Measurements from ENCODE around the gene RIN3. TPM values are rescaled to one million over a fixed set of nuclear protein-coding genes. Genes with fewer than 3 reads are reported as not detected.

RIN3 gene
- total and polyA plus RNA-seq, 2 of the 4 experiments (the other 2 are of a cell fraction), result 2.5 to 11.1 TPM

DNA sequence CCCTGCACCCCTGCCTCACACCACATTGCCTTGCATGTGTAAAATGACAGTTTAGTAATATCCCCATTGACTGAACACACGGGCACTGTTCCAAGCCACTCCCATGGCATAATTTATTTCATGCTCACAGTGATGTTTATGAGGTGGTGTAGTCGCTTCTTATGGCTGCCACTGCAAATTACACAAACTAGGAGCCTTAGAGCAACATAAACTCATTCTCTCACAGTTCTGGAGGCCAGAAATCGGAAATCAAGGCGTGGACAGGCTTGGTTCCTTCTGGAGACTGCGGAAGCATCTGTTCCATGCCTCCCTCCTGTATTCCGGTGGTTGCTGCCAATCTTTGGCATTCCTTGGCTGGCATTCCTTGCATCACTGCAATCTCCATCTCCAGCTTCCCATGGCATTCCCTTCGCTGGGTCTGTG is 97.3 kb downstream of the RIN3 start:
- CTCF ChIA-PET, result no interaction called here
- Histone ChIP-seq H4K5ac (ENCODE audit: low read depth, low read length) (no peak overlapping the region), H3K9me1 (ENCODE audit: insufficient read depth, low read length) (peaks cover 18% of the 10 kb centered on the region; the same call in 1 of the 2 replicates), H3K27ac (ENCODE audit: insufficient read depth, low read length) (no peak overlapping the region), H3K23ac (ENCODE audit: low read depth, low read length) (no peak overlapping the region), H3K4me1 (ENCODE audit: control insufficient read depth, insufficient read depth, low read length) (peaks cover 10% of the 10 kb centered on the region), H3K4me2 (ENCODE audit: low read depth, low read length) (no peak overlapping the region), H3K79me1 (ENCODE audit: low read depth in 1 of 2, low read length in 2 of 2) (peaks cover 8 to 50% of the 10 kb centered on the region in 2 experiments; a peak in 3 of 4 replicates), H3K36me3 (ENCODE audit: control insufficient read depth, insufficient read depth, low read length) (peaks cover 9% of the 10 kb centered on the region), H4K91ac (ENCODE audit: insufficient read depth, low read depth, low read length) (peak overlapping the region; percentile 37; the same call in 1 of the 2 replicates), H3K27me3 (ENCODE audit: control insufficient read depth, insufficient read depth, low read length) (no peaks in the 10 kb centered on the region), H2AK9ac (replicated peaks; ENCODE audit: low read depth, low read length, poor library complexity) (no peak overlapping the region), H3K14ac (replicated peaks; ENCODE audit: low read depth, low read length) (no peak overlapping the region; the same call in 1 of the 2 replicates), H2BK20ac (ENCODE audit: low read depth, low read length) (no peak overlapping the region), H4K8ac (ENCODE audit: low read depth in 2 of 2, low read length in 2 of 2) (no peak overlapping the region), H3K4ac (ENCODE audit: low read depth, low read length) (no peak overlapping the region; the same call in 1 of the 2 replicates), H2AK5ac (ENCODE audit: low read depth, low read length) (no peak overlapping the region), H2BK120ac (ENCODE audit: low read depth, low read length) (no peak overlapping the region), H2BK15ac (ENCODE audit: low read depth, low read length) (no peak overlapping the region), H2BK5ac (ENCODE audit: low read depth, low read length, poor library complexity, severe bottlenecking) (no peak overlapping the region), H3K56ac (ENCODE audit: extremely low read depth, insufficient read depth, low read length) (no peak overlapping the region), H3K9ac (ENCODE audit: low read depth, low read length) (no peak overlapping the region), H3K9me3 (ENCODE audit: control insufficient read depth, insufficient read depth, low read length) (peaks cover 2% of the 10 kb centered on the region; the same call in 1 of the 2 replicates), H3K18ac (ENCODE audit: low read depth, low read length) (no peak overlapping the region), H3K4me3 (ENCODE audit: insufficient read depth, low read depth, low read length) (no peak overlapping the region), H2AFZ (replicated peaks; ENCODE audit: low read length, poor library complexity) (no peak overlapping the region), H4K20me1 (ENCODE audit: insufficient read depth, low read length) (no peaks in the 10 kb centered on the region)
- dilution Hi-C loops (cut with HindIII; ENCODE audit: low sequenced_read_pairs, unreplicated experiment), result no loop called here
- ATAC-seq (ENCODE audit: low read depth) (no peak), DNase-seq (no peak)
- WGBS, 2 experiments (ENCODE audit: extremely low coverage in 2 of 2, insufficient read length in 1 of 2), result 86% methylated on average over 5 of the region's 7 CpGs; no CpG with 5 or more reads in 1 of the 2 experiments
- in situ Hi-C loops (cut with MboI; ENCODE audit: low sequenced_read_pairs), result no loop called here
- intact Hi-C loops (cut with micrococcal nuclease), result no loop called here
- POLR2A ChIA-PET (ENCODE audit: unreplicated experiment), result no interaction called here
- BruUV-seq (replicated peaks), result no TSS peak
- TF ChIP-seq POLR2A (IDR thresholded peaks at IDR 0.05; ENCODE audit: low read depth, low read length), result no peak
- no peak for TF ChIP-seq FOS (IDR thresholded peaks at IDR 0.05; ENCODE audit: low read depth, low read length)
